Heart right ventricle (tissue), 16 donors: ENCODE measurements around the gene DPEP2. TPM values are rescaled to one million over a fixed set of nuclear protein-coding genes. Genes with fewer than 3 reads are reported as not detected.

ENCODE experiments used
- ATAC-seq, 8 donors: fragments of 200-7000 bp; cut with Tn5 transposase; one replicate each; pipeline ENCODE4 v1.9.1; 2020; ENCODE audit warnings: mild to moderate bottlenecking in 8 of 8, moderate library complexity in 8 of 8, moderate number of reproducible peaks in 1 of 8
- DNase-seq, 2 donors: peaks; one replicate each; pipeline ENCODE4 v3.0.0-alpha.2; 2020
- H3K27ac ChIP-seq, 10 donors: fragments of 200-600 bp; sonication (generic) in 2 of 10; one replicate each; pipeline versions ENCODE4 v1.5.0 to v1.8.0; 2020 to 2022; ENCODE audit warnings: mild to moderate bottlenecking in 3 of 10
- H3K27me3 ChIP-seq, 7 donors: fragments of 200-600 bp; one replicate each; pipeline ENCODE4 v1.8.0; 2021 to 2022; ENCODE audit warnings: mild to moderate bottlenecking in 2 of 7
- H3K36me3 ChIP-seq, 9 donors: fragments of 200-600 bp; sonication (generic) in 1 of 9; one replicate each; pipeline versions ENCODE4 v1.5.0 to v1.8.0; 2020 to 2022; ENCODE audit warnings: mild to moderate bottlenecking in 2 of 9
- H3K4me1 ChIP-seq, 9 donors: fragments of 200-600 bp; sonication (generic) in 1 of 9; one replicate each; pipeline versions ENCODE4 v1.5.0 to v1.8.0; 2020 to 2022; ENCODE audit warnings: mild to moderate bottlenecking in 4 of 9
- H3K4me3 ChIP-seq, 10 donors: fragments of 200-600 bp; sonication (generic) in 2 of 10; one replicate each; pipeline versions ENCODE4 v1.5.0 to v1.8.0; 2020 to 2022; ENCODE audit warnings: mild to moderate bottlenecking in 7 of 10, moderate library complexity in 2 of 10
- H3K9me3 ChIP-seq, 11 donors: fragments of 200-600 bp in 10 of 11; sonication (generic) in 2 of 11; one replicate each; pipeline versions ENCODE4 v1.5.0 to v1.8.0; 2013 to 2022; ENCODE audit warnings: mild to moderate bottlenecking in 2 of 11, control low read depth in 1 of 11, moderate library complexity in 1 of 11
- CTCF ChIP-seq, 9 donors: fragments of 200-600 bp; sonication (generic) in 2 of 9; IDR thresholded peaks; one replicate each; pipeline versions ENCODE4 v1.5.0 to v1.8.0; 2021 to 2022; ENCODE audit warnings: antibody characterized with exemption in 9 of 9, mild to moderate bottlenecking in 5 of 9, moderate library complexity in 1 of 9
- WGBS, 2 donors: extraction: QIAGEN DNeasy Blood & Tissue Kit; methylation state at CpG; one replicate each; pipeline ENCODE4 v1.1.7; 2013; ENCODE audit warnings: inconsistent platforms in 1 of 2; 5-methylcytosine and 5-hydroxymethylcytosine counted together
- intact Hi-C, 10 donors: fragments of 100-400 bp; cut with DNase I; formaldehyde crosslinking; loops; one replicate each; pipeline versions ENCODE4 v1.11.1 to v1.14.2; 2022
- polyA plus RNA-seq, 2 donors: library from polyadenylated mRNA; stranded (reverse); fragments of 200-250 nt; gene quantifications; one replicate each; pipeline ENCODE4 v1.2.3, GENCODE V29; 2013
- total RNA-seq, 10 donors: library from RNA; stranded (reverse); fragmentation: NEBNext Ultra II Directional in 3 of 10; extraction: Animal tissue kit (Norgen Biotek cat#: 25700) in 3 of 10; gene quantifications; one replicate each; pipeline versions ENCODE4 v1.2.1 to v1.2.4, GENCODE V29; 2021 to 2023
- donor health status: Arrhythmogenic right ventricular cardiomyopathy.
- donor health status: ischemic (EF 13 %, LVEDD 7.1; RV severe dilation, severe dysfunction).
- donor health status: healthy with polysubstance abuse.
- donor health status: DM: no; HTN: yes; CAD: no.
- donor health status: DM: no; HTN: no; CAD: no.
- donor health status: ischemic (EF 25% LVEDD 6.9; RV normal size, moderate dysfunction).
- donor health status: ischemic (EF 25% LVEDD 5.7; RV mildly dilated, moderate dysfunction).
- donor health status: healthy.
- donor health status: DM: yes; HTN: yes; CAD: no.
- donor health status: Ischemic cardiomyopathy.
- donor health status: ischemic (EF 35%, LVEDD 5.7; RV mildly dilated, moderate dysfunction).
- donor health status: nonischemic (EF 11% LVEDD 7.7; RV severe dilation, severe dysfunction).
- donor health status: DM: yes; HTN: yes; CAD: no.
- donor health status: PGD.
- donor health status: ischemic (EF 29% LVEDD 5.4; RV normal size, mild dysfunction).
- donor health status: nonischemic (EF 23%, LVEDD 6.1; RV moderate dilation, normal function).

Gene DPEP2
- total and polyA plus RNA-seq, 12 donors: 1.0 to 6.2 (median 1.6) TPM; not detected in 1

GRCh38 chr16:67944690-67945391 is 54.4 kb downstream of the DPEP2 start:
- Histone ChIP-seq H3K9me3 (no peaks in the 10 kb centered on the region), H3K4me3 (no peak overlapping the region), H3K4me1 (peaks cover 15 to 71% (median 43%) of the 10 kb centered on the region in 9 donors), H3K27me3 (no peaks in the 10 kb centered on the region), H3K27ac (peak overlapping the region; percentile 28 to 83 (median 72)), H3K36me3 (peaks cover 0 to 100% (median 81%) of the 10 kb centered on the region in 9 donors)
- no peak for TF ChIP-seq CTCF (IDR thresholded peaks at IDR 0.05)
- ATAC-seq (no peak), DNase-seq (no peak)
- intact Hi-C loops: loop anchor here in 1 of 10 donors (10.0 kb wide), 1 partner anchor 400 kb away; no protein-coding TSS in a partner anchor
- 90 to 91% methylated on average over 24 of the region's 24 CpGs for WGBS, 2 donors

- peak in 3 of 9 donors; percentile 5 to 21 (median 7) for TF ChIP-seq CTCF (IDR thresholded peaks at IDR 0.05)
- intact Hi-C loops: loop anchor here in 1 of 10 donors (10.0 kb wide), 1 partner anchor 399 kb away; no protein-coding TSS in a partner anchor
- Histone ChIP-seq H3K27ac (peak within 1 kb of the TSS; percentile 28 to 83 (median 72)), H3K9me3 (no peaks in the 10 kb centered on the region), H3K4me1 (peaks cover 15 to 76% (median 45%) of the 10 kb centered on the region in 9 donors), H3K4me3 (no peak within 1 kb of the TSS), H3K27me3 (no peaks in the 10 kb centered on the region), H3K36me3 (peaks cover 0 to 100% (median 73%) of the 10 kb centered on the region in 9 donors)
- DNase-seq: peak; percentile 62 to 72
- peak; percentile 43 to 62 (median 56) for ATAC-seq
- WGBS, 2 donors: 57 to 61% methylated on average over 23 of the region's 23 CpGs
Observed at GRCh38 chr16:67943619-67944504, 55.4 kb downstream of the DPEP2 start, which contains the start of gene LCAT. Gene LCAT (minus strand): TSS chr16:67944120. CDS start chr16:67944101, 19 bp downstream.

GRCh38 chr16:67943256-67943618 is 56.0 kb downstream of the DPEP2 start:
- H3K27me3 ChIP-seq: no peaks in the 10 kb centered on the region
- 85 to 89% methylated on average over 6 of the region's 6 CpGs for WGBS, 2 donors
- no peak overlapping the region for H3K4me3 ChIP-seq
- H3K9me3 ChIP-seq: no peaks in the 10 kb centered on the region
- H3K4me1 ChIP-seq: peaks cover 15 to 76% (median 45%) of the 10 kb centered on the region in 9 donors
- DNase-seq (no peak), ATAC-seq (no peak)
- intact Hi-C loops: loop anchor here in 1 of 10 donors (10.0 kb wide), 1 partner anchor 398 kb away; no protein-coding TSS in a partner anchor
- no peak for TF ChIP-seq CTCF (IDR thresholded peaks at IDR 0.05)
- H3K36me3 ChIP-seq: peaks cover 0 to 94% (median 67%) of the 10 kb centered on the region in 9 donors
- H3K27ac ChIP-seq: peak overlapping the region in 9 of 10 donors; percentile 53 to 83 (median 74)
